NOMO-1 treated with DMSO at 0.1 percent for 48 hours (cell line): ENCODE measurements around the gene HSPG2.
A peak's percentile ranks its signal among the peaks of the same experiment; 100 is the strongest.
"Not testable (repeated sequence)": the region's sequence is repeated elsewhere in the genome, so short reads cannot be mapped to it uniquely, and the experiment has no call there.

ENCODE experiments used
- DNase-seq: peaks from one replicate; lab custom pipeline; 2025; ENCODE audit not compliant: unreplicated experiment; lab: John Stamatoyannopoulos, UW

Gene HSPG2

GRCh38 chr1:21937034-21937371 is at the start of gene HSPG2:
HSPG2 (minus strand) TSS chr1:21937310; CDS start chr1:21937217, 93 bp downstream.
- no peak for DNase-seq

GRCh38 chr1:21986386-21986785 is 49.3 kb upstream of the HSPG2 start:
- not testable (repeated sequence) for DNase-seq

GRCh38 chr1:21985893-21986292 is 48.8 kb upstream of the HSPG2 start:
- not testable (repeated sequence) for DNase-seq

GRCh38 chr1:21983539-21983938 is 46.4 kb upstream of the HSPG2 start:
- DNase-seq = not testable (repeated sequence)

- not testable (repeated sequence) for DNase-seq
Observed at GRCh38 chr1:21982122-21982521, 45.0 kb upstream of the HSPG2 start.

- DNase-seq = not testable (repeated sequence)
Observed at GRCh38 chr1:21981253-21981652, 44.1 kb upstream of the HSPG2 start.

- DNase-seq = peak; percentile 18
Observed at GRCh38 chr1:21980515-21981220, 43.6 kb upstream of the HSPG2 start.

GRCh38 chr1:21978209-21978608 is 41.1 kb upstream of the HSPG2 start:
- DNase-seq = not testable (repeated sequence)

- DNase-seq = not testable (repeated sequence)
Observed at GRCh38 chr1:21976703-21977239, 39.7 kb upstream of the HSPG2 start, which contains the start of gene CELA3B. CELA3B (plus strand) TSS chr1:21977022; CDS start chr1:21977040, 18 bp downstream.

- not testable (repeated sequence) for DNase-seq
Observed at GRCh38 chr1:21975296-21975695, 38.2 kb upstream of the HSPG2 start.

- DNase-seq = not testable (repeated sequence)
Observed at GRCh38 chr1:21974699-21975098, 37.6 kb upstream of the HSPG2 start.

- not testable (repeated sequence) for DNase-seq
Observed at GRCh38 chr1:21973948-21974347, 36.8 kb upstream of the HSPG2 start.

GRCh38 chr1:21972973-21973441 is 35.9 kb upstream of the HSPG2 start:
- DNase-seq = not testable (repeated sequence)

- DNase-seq = not testable (repeated sequence)
Observed at GRCh38 chr1:21970523-21970922, 33.4 kb upstream of the HSPG2 start.

GRCh38 chr1:21969066-21969465 is 32.0 kb upstream of the HSPG2 start:
- DNase-seq = not testable (repeated sequence)

- DNase-seq = not testable (repeated sequence)
Observed at GRCh38 chr1:21967216-21967615, 30.1 kb upstream of the HSPG2 start.

GRCh38 chr1:21966247-21967000 is 29.3 kb upstream of the HSPG2 start:
- no peak for DNase-seq

- peak; percentile 45 for DNase-seq
Observed at GRCh38 chr1:21963477-21964217, 26.5 kb upstream of the HSPG2 start.

GRCh38 chr1:21961799-21962198 is 24.7 kb upstream of the HSPG2 start:
- no peak for DNase-seq

GRCh38 chr1:21961337-21961736 is 24.2 kb upstream of the HSPG2 start:
- DNase-seq = no peak
